K562 (cell line): ENCODE data around the gene MPZL1. TPM values are rescaled to one million over a fixed set of nuclear protein-coding genes. Genes with fewer than 3 reads are reported as not detected.

ENCODE experiments used
- ADNP ChIP-seq: fragments of 200-800 bp; sonication (Bioruptor generic); IDR thresholded peaks from 2 replicates; pipeline ENCODE4 v1.6.1; 2016; ENCODE audit warnings: missing genetic modification characterization, missing compliant biosample characterization
- ATF3 ChIP-seq, 2 experiments: fragments of 450-650 bp in 1 of 2; sonication (generic) in 1 of 2; formaldehyde crosslinking in 1 of 2; IDR thresholded peaks in 1 of 2; conservative IDR thresholded peaks in 1 of 2; 2 replicates each; pipeline versions ENCODE4 v1.6.1 to v1.8.1; 2016 to 2023; ENCODE audit warnings: mild to moderate bottlenecking in 2 of 2, moderate library complexity in 2 of 2, inconsistent platforms in 1 of 2, missing genetic modification reagents in 1 of 2
- BCL6 ChIP-seq: fragments of 250-450 bp; sonication (Bioruptor Pico); IDR thresholded peaks from 2 replicates; pipeline ENCODE4 v1.4.0; 2020
- CEBPB ChIP-seq: fragments of 450-650 bp; IDR thresholded peaks from 2 replicates; pipeline ENCODE4 v1.6.1; 2016; ENCODE audit warnings: missing genetic modification characterization, missing compliant biosample characterization
- CHD1 ChIP-seq: fragments of 200-600 bp; sonication (generic); IDR thresholded peaks from one replicate; pipeline ENCODE4 v1.6.1; 2012; ENCODE audit warnings: mild to moderate bottlenecking, moderate library complexity, low read length, inconsistent platforms
- CREB1 ChIP-seq, 2 experiments: sonication (generic) in 1 of 2; formaldehyde crosslinking in 1 of 2; IDR thresholded peaks; 2 replicates each; pipeline versions ENCODE4 v1.6.1 to v1.8.0; 2012 to 2022; ENCODE audit warnings: inconsistent platforms in 1 of 2, mild to moderate bottlenecking in 1 of 2, missing genetic modification reagents in 1 of 2, moderate library complexity in 1 of 2
- DIDO1 ChIP-seq: fragments of 450-650 bp; IDR thresholded peaks from 2 replicates; pipeline ENCODE4 v1.6.1; 2016; ENCODE audit warnings: low read depth, missing biosample characterization, missing genetic modification characterization
- EGR1 ChIP-seq: fragments of 450-650 bp; conservative IDR thresholded peaks from 2 replicates; pipeline ENCODE4 v1.6.1; 2017; ENCODE audit warnings: mild to moderate bottlenecking
- ETS1 ChIP-seq: conservative IDR thresholded peaks from 2 replicates; pipeline ENCODE4 v1.6.1; 2011; ENCODE audit warnings: low read depth, mild to moderate bottlenecking, low read length; ENCODE audit not compliant: control insufficient read depth
- FOXK2 ChIP-seq, 2 experiments: fragments of 450-650 bp; IDR thresholded peaks in 1 of 2; conservative IDR thresholded peaks in 1 of 2; 2 replicates each; pipeline ENCODE4 v1.6.1; 2016; ENCODE audit warnings: low read depth in 2 of 2, mild to moderate bottlenecking in 1 of 2
- HNRNPLL ChIP-seq: fragments of 200-400 bp; formaldehyde crosslinking; IDR thresholded peaks from 2 replicates; pipeline ENCODE4 v1.6.1; 2017; ENCODE audit warnings: low read length, low read depth, mild to moderate bottlenecking; ENCODE audit not compliant: poor library complexity, severe bottlenecking
- MAFF ChIP-seq: IDR thresholded peaks from 2 replicates; pipeline ENCODE4 v1.6.1; 2012; ENCODE audit warnings: low read length, improper control_type of control experiment
- MED1 ChIP-seq: sonication (generic); formaldehyde crosslinking; IDR thresholded peaks from 2 replicates; pipeline ENCODE4 v1.8.1; 2023; ENCODE audit warnings: missing genetic modification reagents, borderline replicate concordance
- NCOR1 ChIP-seq: fragments of 450-650 bp; IDR thresholded peaks from 2 replicates; pipeline ENCODE4 v1.6.1; 2016; ENCODE audit warnings: mild to moderate bottlenecking, moderate library complexity
- NR4A1 ChIP-seq, 2 experiments: fragments of 250-450 bp in 1 of 2; fragments of 450-650 bp in 1 of 2; sonication (Bioruptor Pico) in 1 of 2; IDR thresholded peaks; 2 replicates each; pipeline versions ENCODE4 v1.4.0 to v1.6.1; 2016 to 2020; ENCODE audit warnings: mild to moderate bottlenecking in 2 of 2, missing compliant biosample characterization in 1 of 2, missing genetic modification characterization in 1 of 2, moderate library complexity in 1 of 2
- SMAD2 ChIP-seq: fragments of 150-350 bp; IDR thresholded peaks from 2 replicates; pipeline ENCODE4 v1.6.1; 2014; ENCODE audit warnings: low read depth, mild to moderate bottlenecking, low read length
- SMARCA4 ChIP-seq: fragments of 450-650 bp; IDR thresholded peaks from 2 replicates; pipeline ENCODE4 v1.6.1; 2016
- TRIM28 ChIP-seq: fragments of 450-650 bp; IDR thresholded peaks from 2 replicates; pipeline ENCODE4 v1.6.1; 2017
- TSHZ1 ChIP-seq: fragments of 250-450 bp; sonication (Bioruptor Pico); IDR thresholded peaks from 2 replicates; pipeline ENCODE4 v1.4.0; 2020; ENCODE audit warnings: mild to moderate bottlenecking, moderate library complexity
- ZBTB2 ChIP-seq: fragments of 450-650 bp; IDR thresholded peaks from 2 replicates; pipeline ENCODE4 v1.6.1; 2016; ENCODE audit warnings: antibody characterized with exemption
- ZFP1 ChIP-seq: fragments of 450-650 bp; formaldehyde crosslinking; IDR thresholded peaks from 2 replicates; pipeline ENCODE4 v1.4.0; 2020; ENCODE audit warnings: mild to moderate bottlenecking, mixed read lengths
- ZNF24 ChIP-seq: fragments of 450-650 bp; IDR thresholded peaks from 2 replicates; pipeline ENCODE4 v1.6.1; 2016
- ZNF3 ChIP-seq: fragments of 250-450 bp; sonication (Bioruptor Pico); IDR thresholded peaks from 2 replicates; pipeline ENCODE4 v1.5.0; 2021; ENCODE audit warnings: mild to moderate bottlenecking, moderate library complexity
- polyA plus RNA-seq, 8 experiments: library from polyadenylated mRNA; depleted of rRNA in 4 of 8; stranded (reverse) in 5 of 8; unstranded in 3 of 8; fragments of >200 nt; fragmentation: Nextera tagmentation in 2 of 8; fragmentation: Illumina TruSeq in 1 of 8; extraction: Ambion mirVana in 2 of 8; extraction: Trizol in 1 of 8; gene quantifications; 2 replicates each; pipeline versions ENCODE4 v1.2.1 to v1.2.3, GENCODE V29; 2011 to 2014; ENCODE audit warnings: inconsistent platforms in 1 of 8, missing spikeins in 1 of 8
- total RNA-seq, 7 experiments: library from RNA; depleted of rRNA in 6 of 7; stranded (reverse); fragments of >200 nt in 6 of 7; fragmentation: Illumina TruSeq in 2 of 7; extraction: Trizol in 2 of 7; gene quantifications; 2 replicates each; pipeline versions ENCODE4 v1.2.1 to v1.2.3, GENCODE V29; 2011 to 2021; ENCODE audit warnings: low replicate concordance in 1 of 7

MPZL1 gene
- total and polyA plus RNA-seq, 9 of the 15 experiments (the other 6 are each of a cell fraction or from before 2014, with no cell fraction given), result 14.5 to 153 (median 66.5) TPM

GRCh38 chr1:167797015-167797414, 75.2 kb downstream of the MPZL1 start (continued):
- TF ChIP-seq ZFP1 (CRISPR knock-in tag) (no peak), ATF3 (IDR thresholded peaks at IDR 0.05) (peak; percentile 58), ATF3 (CRISPR knock-in tag; conservative IDR thresholded peaks at IDR 0.05) (no peak), MAFF (peak; percentile 43; the same call in 1 of the 2 replicates), ETS1 (no peak), TRIM28 (no peak), SMAD2 (no peak), DIDO1 (tag) (no peak), CREB1 (IDR thresholded peaks at IDR 0.05) (no peak), CREB1 (CRISPR knock-in tag; IDR thresholded peaks at IDR 0.05) (no peak), ZNF3 (CRISPR knock-in tag) (no peak), ADNP (tag) (no peak), CHD1 (no peak), ZNF24 (no peak), SMARCA4 (0 out of 2 replicates have a peak, but pooled peaks have one; percentile 25), NCOR1 (no peak), MED1 (CRISPR knock-in tag) (no peak), BCL6 (CRISPR knock-in tag) (no peak), TSHZ1 (no peak), HNRNPLL (no peak), EGR1 (no peak), ZBTB2 (no peak), CEBPB (tag) (peak; percentile 93), FOXK2 (conservative IDR thresholded peaks at IDR 0.05 in 1 of 2, IDR thresholded peaks at IDR 0.05 in 1 of 2; ENCODE audit: low read depth in 2 of 2) (no peak), NR4A1 (CRISPR knock-in tag; IDR thresholded peaks at IDR 0.05) (no peak), NR4A1 (tag; IDR thresholded peaks at IDR 0.05) (no peak)
